ENCODE measurements around the gene PTPRN2.

The PTPRN2 gene

GRCh38 chr7:157863906-157864810 is 723.5 kb downstream of the PTPRN2 start:
- DNase-seq (ENCODE audit: low read depth) = no peak
- no peak for TF ChIP-seq CTCF (conservative IDR thresholded peaks at IDR 0.05; ENCODE audit: low read length)
- H3K4me3 ChIP-seq (ENCODE audit: low read length) = no peak overlapping the region

GRCh38 chr7:157863176-157863575 is 724.4 kb downstream of the PTPRN2 start:
- H3K4me3 ChIP-seq (ENCODE audit: low read length) = no peak overlapping the region
- TF ChIP-seq CTCF (conservative IDR thresholded peaks at IDR 0.05; ENCODE audit: low read length) = no peak
- DNase-seq (ENCODE audit: low read depth) = no peak

- DNase-seq (ENCODE audit: low read depth) = no peak
- TF ChIP-seq CTCF (conservative IDR thresholded peaks at IDR 0.05; ENCODE audit: low read length) = no peak
These were observed 724.9 kb downstream of the PTPRN2 start for GRCh38 chr7:157862731-157863130.

GRCh38 chr7:157861551-157861950 is 726.1 kb downstream of the PTPRN2 start:
- TF ChIP-seq CTCF (conservative IDR thresholded peaks at IDR 0.05; ENCODE audit: low read length) = no peak
- no peak overlapping the region for H3K4me3 ChIP-seq (ENCODE audit: low read length)
- no peak for DNase-seq (ENCODE audit: low read depth)

More at GRCh38 chr7:157862731-157863130, 724.9 kb downstream of the PTPRN2 start:
- no peak overlapping the region for H3K4me3 ChIP-seq (ENCODE audit: low read length)

- no peak for DNase-seq (ENCODE audit: low read depth)
- TF ChIP-seq CTCF (conservative IDR thresholded peaks at IDR 0.05; ENCODE audit: low read length) = no peak
- H3K4me3 ChIP-seq (ENCODE audit: low read length) = no peak overlapping the region
These were observed 726.6 kb downstream of the PTPRN2 start for GRCh38 chr7:157861031-157861491.

GRCh38 chr7:157860406-157860805 is 727.2 kb downstream of the PTPRN2 start:
- H3K4me3 ChIP-seq (ENCODE audit: low read length) = no peak overlapping the region
- no peak for DNase-seq (ENCODE audit: low read depth)
- no peak for TF ChIP-seq CTCF (conservative IDR thresholded peaks at IDR 0.05; ENCODE audit: low read length)

GRCh38 chr7:157859915-157860314 is 727.7 kb downstream of the PTPRN2 start:
- DNase-seq (ENCODE audit: low read depth) = no peak
- no peak for TF ChIP-seq CTCF (conservative IDR thresholded peaks at IDR 0.05; ENCODE audit: low read length)
- no peak overlapping the region for H3K4me3 ChIP-seq (ENCODE audit: low read length)

Data from AG10803 (cell line).